Natural killer cell (primary cell): Measurements from ENCODE around the gene SORCS1. TPM values are rescaled to one million over a fixed set of nuclear protein-coding genes. Genes with fewer than 3 reads are reported as not detected.

Experiments used
- ATAC-seq, 3 donors: fragments of 150-1000 bp in 2 of 3; fragments of 200-7000 bp in 1 of 3; cut with Tn5 transposase; 1 replicate in 1 of 3; 2 replicates in 2 of 3; pipeline ENCODE4 v1.10.0; 2021; ENCODE audit warnings: mild to moderate bottlenecking in 2 of 3, moderate library complexity in 2 of 3
- DNase-seq, 2 donors: peaks; one replicate each; pipeline versions ENCODE4 v3.0.0 to v3.0.0-alpha.2; 2013 to 2021; ENCODE audit warnings: mixed read lengths in 1 of 2
- H3K27ac ChIP-seq: one replicate; pipeline ENCODE4 v1.5.1; 2013; ENCODE audit warnings: mild to moderate bottlenecking, low read length
- H3K27me3 ChIP-seq: one replicate; pipeline ENCODE4 v1.6.1; 2013; ENCODE audit warnings: low read length; ENCODE audit not compliant: control insufficient read depth, insufficient read depth
- H3K36me3 ChIP-seq: one replicate; pipeline ENCODE4 v1.6.1; 2013; ENCODE audit warnings: low read length; ENCODE audit not compliant: control insufficient read depth, insufficient read depth
- H3K4me1 ChIP-seq: one replicate; pipeline ENCODE4 v1.6.1; 2013; ENCODE audit warnings: low read length; ENCODE audit not compliant: control insufficient read depth, insufficient read depth
- H3K4me3 ChIP-seq: one replicate; pipeline ENCODE4 v1.5.1; 2013; ENCODE audit warnings: low read length
- H3K9me3 ChIP-seq: one replicate; pipeline ENCODE4 v1.6.1; 2013; ENCODE audit warnings: low read length; ENCODE audit not compliant: control insufficient read depth, insufficient read depth
- H3K27ac Mint-ChIP-seq, 2 donors: one replicate each; pipeline ENCODE4 v1.8.0; 2022; ENCODE audit warnings: mild to moderate bottlenecking in 2 of 2, mixed read lengths in 2 of 2, moderate library complexity in 1 of 2
- H3K27me3 Mint-ChIP-seq, 2 donors: one replicate each; pipeline ENCODE4 v1.8.0; 2022; ENCODE audit warnings: low read depth in 2 of 2, mixed read lengths in 2 of 2
- H3K36me3 Mint-ChIP-seq: one replicate; pipeline ENCODE4 v1.8.0; 2022; ENCODE audit warnings: mixed read lengths
- H3K4me1 Mint-ChIP-seq, 2 donors: one replicate each; pipeline ENCODE4 v1.8.0; 2022; ENCODE audit warnings: mixed read lengths in 2 of 2
- H3K4me3 Mint-ChIP-seq: one replicate; pipeline ENCODE4 v1.8.0; 2022; ENCODE audit warnings: mild to moderate bottlenecking, moderate library complexity, mixed read lengths
- H3K9me3 Mint-ChIP-seq, 2 donors: one replicate each; pipeline ENCODE4 v1.8.0; 2022; ENCODE audit warnings: mixed read lengths in 2 of 2
- CTCF ChIP-seq: fragments of 200-600 bp; IDR thresholded peaks from one replicate; pipeline ENCODE4 v1.8.0; 2022; ENCODE audit warnings: antibody characterized with exemption
- WGBS: methylation state at CpG from one replicate; pipeline ENCODE4 v1.1.7; 2013; ENCODE audit warnings: missing lambda C conversion rate; ENCODE audit not compliant: insufficient coverage; 5-methylcytosine and 5-hydroxymethylcytosine counted together
- intact Hi-C: fragments of 100-400 bp; cut with micrococcal nuclease; formaldehyde crosslinking; loops from one replicate; pipeline ENCODE4 v1.14.2; 2022
- total RNA-seq, 4 donors: library from RNA; stranded (reverse); fragments of 120-200 nt in 1 of 4; gene quantifications; one replicate each; pipeline versions ENCODE4 v1.2.3 to v1.2.4, GENCODE V29; 2013 to 2022

The SORCS1 gene
- total RNA-seq, 3 donors from 2014 or later (not counting 1 experiment from before 2014, with no cell fraction given) = not detected

- H3K4me3 Mint-ChIP-seq = no peak overlapping the region
- Histone ChIP-seq H3K9me3 (peaks cover 5% of the 10 kb centered on the region), H3K4me1 (no peaks in the 10 kb centered on the region), H3K36me3 (no peaks in the 10 kb centered on the region), H3K4me3 (no peak overlapping the region), H3K27me3 (no peaks in the 10 kb centered on the region), H3K27ac (no peak overlapping the region)
- 71% methylated on average over 4 of the region's 4 CpGs for WGBS
- H3K9me3 Mint-ChIP-seq = no peaks in the 10 kb centered on the region
- no peak for ATAC-seq
- H3K4me1 Mint-ChIP-seq = no peaks in the 10 kb centered on the region
- no peak for TF ChIP-seq CTCF
- H3K27ac Mint-ChIP-seq = no peak overlapping the region
- intact Hi-C loops = no loop called here
- H3K27me3 Mint-ChIP-seq = peaks cover 0 to 3% of the 10 kb centered on the region in 2 donors
- DNase-seq = no peak
- H3K36me3 Mint-ChIP-seq = no peaks in the 10 kb centered on the region
Measured at GRCh38 chr10:107104026-107104652, 60.4 kb downstream of the SORCS1 start.

DNA sequence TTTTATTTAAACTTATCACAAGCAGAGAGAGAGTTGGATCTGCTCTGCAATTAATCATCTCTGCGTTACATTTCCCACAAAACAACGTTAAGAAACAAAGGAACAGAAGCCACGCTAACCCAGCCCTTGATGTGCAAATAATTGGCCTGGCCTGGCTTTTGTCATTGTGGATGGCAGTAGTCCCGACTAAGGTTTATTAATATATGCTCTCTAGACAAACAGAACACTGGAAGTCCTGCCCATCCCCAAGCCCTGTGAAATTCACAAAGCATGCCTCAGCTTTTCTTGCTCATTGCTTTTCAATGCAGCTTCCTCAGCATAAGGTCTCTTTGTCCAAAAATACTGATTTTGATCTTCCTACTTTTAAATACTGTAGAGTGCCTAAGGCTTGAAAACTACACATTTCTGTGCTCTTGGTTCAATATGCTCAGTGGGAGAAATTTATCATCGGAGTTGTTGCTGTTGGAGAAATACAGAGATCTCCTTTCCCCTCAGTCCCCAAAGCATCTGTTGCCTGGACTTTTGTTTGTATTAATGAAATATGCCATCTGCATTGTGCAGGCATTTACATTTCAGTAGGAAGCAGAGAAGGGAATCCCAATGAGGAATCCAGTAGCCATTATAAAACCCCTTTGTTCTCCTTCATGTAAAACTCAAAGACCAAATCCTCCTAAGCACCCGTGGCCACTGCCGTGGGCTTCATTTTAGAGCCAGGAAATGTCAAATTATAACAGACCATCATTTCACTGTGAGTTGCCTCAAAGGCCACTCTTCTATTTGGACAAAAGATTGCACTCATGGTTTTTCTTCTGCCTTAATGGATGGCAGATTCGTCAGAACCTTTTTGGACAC, 61.1 kb downstream of the SORCS1 start:
- DNase-seq (no peak), ATAC-seq (no peak)
- TF ChIP-seq CTCF = no peak
- Mint-ChIP-seq H3K27me3 (peaks cover under 1 to 3% of the 10 kb centered on the region in 2 donors), H3K27ac (no peak overlapping the region), H3K36me3 (no peaks in the 10 kb centered on the region), H3K4me1 (no peaks in the 10 kb centered on the region), H3K4me3 (no peak overlapping the region), H3K9me3 (no peaks in the 10 kb centered on the region)
- Histone ChIP-seq H3K27me3 (no peaks in the 10 kb centered on the region), H3K4me3 (no peak overlapping the region), H3K4me1 (no peaks in the 10 kb centered on the region), H3K9me3 (no peaks in the 10 kb centered on the region), H3K27ac (no peak overlapping the region), H3K36me3 (no peaks in the 10 kb centered on the region)
- 64% methylated on average over 8 of the region's 8 CpGs for WGBS
- intact Hi-C loops = no loop called here

GRCh38 chr10:107098326-107098725, 66.2 kb downstream of the SORCS1 start:
- Mint-ChIP-seq H3K27me3 (peaks cover 5 to 9% of the 10 kb centered on the region in 2 donors), H3K27ac (no peak overlapping the region), H3K36me3 (no peaks in the 10 kb centered on the region), H3K4me3 (no peak overlapping the region), H3K4me1 (no peaks in the 10 kb centered on the region), H3K9me3 (no peaks in the 10 kb centered on the region)
- H3K27ac ChIP-seq = no peak overlapping the region
- H3K36me3 ChIP-seq = no peaks in the 10 kb centered on the region
- ATAC-seq (no peak), DNase-seq (no peak)
- H3K4me3 ChIP-seq = no peak overlapping the region
- H3K4me1 ChIP-seq = no peaks in the 10 kb centered on the region
- no peaks in the 10 kb centered on the region for H3K9me3 ChIP-seq
- intact Hi-C loops = no loop called here
- 76% methylated on average over 2 of the region's 2 CpGs for WGBS
- no peaks in the 10 kb centered on the region for H3K27me3 ChIP-seq
- no peak for TF ChIP-seq CTCF
